Effector memory CD4-positive, alpha-beta T cell (primary cell): ENCODE measurements around the gene PDE11A.

Experiments
- DNase-seq, 3 donors: peaks; one replicate each; pipeline ENCODE4 v3.0.0-alpha.2; 2020
- H3K27ac ChIP-seq: 2 replicates; pipeline ENCODE4 v1.7.0; 2013; ENCODE audit warnings: mild to moderate bottlenecking, low read length, moderate library complexity; ENCODE audit not compliant: insufficient read depth, poor library complexity, severe bottlenecking
- H3K27me3 ChIP-seq: replicated peaks from 2 replicates; pipeline ENCODE4 v1.7.0; 2013; ENCODE audit warnings: mild to moderate bottlenecking, low read length; ENCODE audit not compliant: insufficient read depth, control insufficient read depth, poor library complexity, severe bottlenecking
- H3K36me3 ChIP-seq: 2 replicates; pipeline ENCODE4 v1.7.0; 2013; ENCODE audit warnings: mild to moderate bottlenecking, low read length, moderate library complexity; ENCODE audit not compliant: control insufficient read depth, insufficient read depth
- H3K4me1 ChIP-seq: 2 replicates; pipeline ENCODE4 v1.7.0; 2013; ENCODE audit warnings: low read length, mild to moderate bottlenecking; ENCODE audit not compliant: control insufficient read depth, insufficient read depth, poor library complexity, severe bottlenecking
- H3K4me3 ChIP-seq: 2 replicates; pipeline ENCODE4 v1.7.0; 2013; ENCODE audit warnings: low read length, low read depth, mild to moderate bottlenecking; ENCODE audit not compliant: insufficient read depth, poor library complexity, severe bottlenecking
- H3K9me3 ChIP-seq: 2 replicates; pipeline ENCODE4 v1.7.0; 2013; ENCODE audit warnings: mild to moderate bottlenecking, low read length, moderate library complexity; ENCODE audit not compliant: control insufficient read depth

The PDE11A gene

GRCh38 chr2:177618255-177619253, 454.0 kb downstream of the PDE11A start:
- no peaks in the 10 kb centered on the region for H3K9me3 ChIP-seq
- H3K27me3 ChIP-seq: no peaks in the 10 kb centered on the region
- no peaks in the 10 kb centered on the region for H3K4me1 ChIP-seq
- H3K27ac ChIP-seq: peak overlapping the region; percentile 97
- H3K4me3 ChIP-seq: peak overlapping the region; percentile 67
- DNase-seq: peak; percentile 85 to 89 (median 85)
- H3K36me3 ChIP-seq: no peaks in the 10 kb centered on the region

GRCh38 chr2:177617849-177618248, 454.7 kb downstream of the PDE11A start:
- Histone ChIP-seq H3K27ac (peak overlapping the region; percentile 97), H3K27me3 (no peaks in the 10 kb centered on the region), H3K4me3 (peak overlapping the region; percentile 67), H3K4me1 (no peaks in the 10 kb centered on the region), H3K36me3 (no peaks in the 10 kb centered on the region), H3K9me3 (no peaks in the 10 kb centered on the region)
- DNase-seq: no peak

GRCh38 chr2:177616731-177617130, 455.8 kb downstream of the PDE11A start:
- Histone ChIP-seq H3K36me3 (no peaks in the 10 kb centered on the region), H3K9me3 (no peaks in the 10 kb centered on the region), H3K4me1 (no peaks in the 10 kb centered on the region), H3K4me3 (no peak overlapping the region), H3K27me3 (no peaks in the 10 kb centered on the region), H3K27ac (no peak overlapping the region)
- DNase-seq: no peak

GRCh38 chr2:177616066-177616465, 456.5 kb downstream of the PDE11A start:
- Histone ChIP-seq H3K27ac (no peak overlapping the region), H3K36me3 (no peaks in the 10 kb centered on the region), H3K4me3 (no peak overlapping the region), H3K9me3 (no peaks in the 10 kb centered on the region), H3K27me3 (no peaks in the 10 kb centered on the region), H3K4me1 (no peaks in the 10 kb centered on the region)
- no peak for DNase-seq

- H3K9me3 ChIP-seq: no peaks in the 10 kb centered on the region
- no peaks in the 10 kb centered on the region for H3K27me3 ChIP-seq
- no peaks in the 10 kb centered on the region for H3K36me3 ChIP-seq
- no peaks in the 10 kb centered on the region for H3K4me1 ChIP-seq
- H3K27ac ChIP-seq: no peak overlapping the region
- no peak for DNase-seq
- H3K4me3 ChIP-seq: no peak overlapping the region
Observed at GRCh38 chr2:177612659-177613058, 459.9 kb downstream of the PDE11A start.

GRCh38 chr2:177611310-177611886, 461.2 kb downstream of the PDE11A start:
- no peak for DNase-seq
- Histone ChIP-seq H3K4me1 (no peaks in the 10 kb centered on the region), H3K36me3 (no peaks in the 10 kb centered on the region), H3K27ac (no peak overlapping the region), H3K9me3 (no peaks in the 10 kb centered on the region), H3K4me3 (no peak overlapping the region), H3K27me3 (no peaks in the 10 kb centered on the region)

GRCh38 chr2:177610813-177611212, 461.8 kb downstream of the PDE11A start:
- Histone ChIP-seq H3K4me3 (no peak overlapping the region), H3K27ac (no peak overlapping the region), H3K9me3 (no peaks in the 10 kb centered on the region), H3K27me3 (no peaks in the 10 kb centered on the region), H3K36me3 (no peaks in the 10 kb centered on the region), H3K4me1 (no peaks in the 10 kb centered on the region)
- DNase-seq: no peak

GRCh38 chr2:177606636-177607035, 465.9 kb downstream of the PDE11A start:
- DNase-seq: no peak

GRCh38 chr2:177604271-177605065, 468.1 kb downstream of the PDE11A start:
- Histone ChIP-seq H3K4me3 (no peak overlapping the region), H3K4me1 (no peaks in the 10 kb centered on the region)

More at GRCh38 chr2:177606636-177607035, 465.9 kb downstream of the PDE11A start:
- Histone ChIP-seq H3K4me3 (no peak overlapping the region), H3K9me3 (no peaks in the 10 kb centered on the region), H3K27ac (no peak overlapping the region), H3K27me3 (no peaks in the 10 kb centered on the region), H3K4me1 (no peaks in the 10 kb centered on the region), H3K36me3 (no peaks in the 10 kb centered on the region)

More at GRCh38 chr2:177604271-177605065, 468.1 kb downstream of the PDE11A start:
- no peak for DNase-seq
- Histone ChIP-seq H3K36me3 (no peaks in the 10 kb centered on the region), H3K9me3 (no peaks in the 10 kb centered on the region), H3K27ac (no peak overlapping the region), H3K27me3 (no peaks in the 10 kb centered on the region)
